H1 (cell line): ENCODE measurements around the gene GNAI1. TPM values are rescaled to one million over a fixed set of nuclear protein-coding genes. Genes with fewer than 3 reads are reported as not detected.

Experiments
- CHD7 ChIP-seq: fragments of 300-600 bp; sonication (generic); IDR thresholded peaks from 2 replicates; pipeline ENCODE4 v1.7.1; 2012; ENCODE audit warnings: low read length, moderate library complexity, mild to moderate bottlenecking, inconsistent platforms; ENCODE audit not compliant: insufficient replicate concordance
- CTCF ChIP-seq, 3 experiments: IDR thresholded peaks; 1 replicate in 2 of 3; 2 replicates in 1 of 3; pipeline versions ENCODE4 v1.5.1 to v1.6.1; 2011; ENCODE audit warnings: low read length in 3 of 3, mild to moderate bottlenecking in 3 of 3, inconsistent platforms in 2 of 3, low read depth in 1 of 3, moderate library complexity in 1 of 3; ENCODE audit not compliant: insufficient read depth in 1 of 3; ENCODE audit errors: control extremely low read depth in 1 of 3
- POLR2AphosphoS5 ChIP-seq: IDR thresholded peaks from 2 replicates; pipeline ENCODE4 v1.6.1; 2011; ENCODE audit warnings: low read depth, low read length
- polyA plus RNA-seq, 7 experiments: library from polyadenylated mRNA; depleted of rRNA in 3 of 7; stranded (reverse) in 5 of 7; unstranded in 2 of 7; fragments of >200 nt in 5 of 7; fragments of 200-250 nt in 2 of 7; gene quantifications; 1 replicate in 5 of 7; 2 replicates in 1 of 7; 4 replicates in 1 of 7; pipeline versions ENCODE4 v1.2.1 to v1.2.3, GENCODE V29; 2011 to 2013; ENCODE audit warnings: missing spikeins in 2 of 7, mixed read lengths in 2 of 7
- total RNA-seq: library from RNA; stranded (reverse); fragmentation: NEBNext Ultra II Directional; extraction: Animal tissue kit (Norgen Biotek cat#: 25700); gene quantifications from 2 replicates; pipeline ENCODE4 v1.2.1, GENCODE V29; 2021

The GNAI1 gene
- total and polyA plus RNA-seq, 2 of the 8 experiments (the other 6 are each of a cell fraction or from before 2014, with no cell fraction given): 8.0 to 29.5 TPM

GRCh38 chr7:80093349-80093748, 41.3 kb upstream of the GNAI1 start (continued):
- TF ChIP-seq CHD7 (no peak), POLR2AphosphoS5 (no peak), CTCF (IDR thresholded peaks at IDR 0.05; ENCODE audit: control extremely low read depth in 1 of 3, insufficient read depth in 1 of 3, low read depth in 1 of 3, low read length in 3 of 3) (no peak)
- TF ChIP-seq, all 59 proteins: peak for 0
